Measurements from ENCODE around the gene MSANTD1. TPM values are rescaled to one million over a fixed set of nuclear protein-coding genes. Genes with fewer than 3 reads are reported as not detected.

MSANTD1 gene
- total and polyA plus RNA-seq, 4 donors: 0.33 to 3.5 (median 1.9) TPM; not detected in 1

DNA sequence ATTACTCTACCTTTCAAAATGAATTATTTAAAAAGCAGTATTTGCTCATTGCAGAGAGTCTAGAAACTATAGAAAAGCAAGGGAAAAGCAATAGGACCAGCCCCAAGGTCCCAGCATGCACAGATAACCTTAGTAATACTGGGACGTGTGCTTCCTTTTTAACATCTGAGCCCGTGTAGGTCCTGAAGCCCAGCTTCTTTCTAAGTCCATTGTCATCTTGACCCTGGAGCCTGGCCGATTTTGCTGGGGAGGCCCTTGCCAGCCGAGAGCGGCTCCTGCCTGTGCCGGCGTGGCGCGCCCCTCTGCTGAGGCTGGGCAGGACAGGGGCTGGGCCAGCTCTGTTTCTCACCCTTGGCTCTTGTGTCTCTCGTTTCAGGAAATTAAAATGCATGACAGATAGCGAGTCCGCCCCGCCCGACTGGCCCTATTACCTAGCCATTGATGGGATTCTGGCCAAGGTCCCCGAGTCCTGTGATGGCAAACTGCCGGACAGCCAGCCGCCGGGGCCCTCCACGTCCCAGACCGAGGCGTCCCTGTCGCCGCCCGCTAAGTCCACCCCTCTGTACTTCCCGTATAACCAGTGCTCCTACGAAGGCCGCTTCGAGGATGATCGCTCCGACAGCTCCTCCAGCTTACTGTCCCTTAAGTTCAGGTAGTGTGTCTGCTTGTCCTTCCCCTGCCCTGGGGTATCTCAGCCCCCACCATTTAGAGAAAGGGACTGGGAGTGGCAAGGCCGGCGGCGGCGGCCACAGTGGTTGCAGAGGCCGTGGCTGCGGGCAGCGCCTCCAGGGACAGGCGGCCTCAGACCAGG lies 4.1 kb downstream of the MSANTD1 start:
- DNase-seq: peak; percentile 34 to 75
- intact Hi-C loops (cut with DNase I): no loop called here

DNA sequence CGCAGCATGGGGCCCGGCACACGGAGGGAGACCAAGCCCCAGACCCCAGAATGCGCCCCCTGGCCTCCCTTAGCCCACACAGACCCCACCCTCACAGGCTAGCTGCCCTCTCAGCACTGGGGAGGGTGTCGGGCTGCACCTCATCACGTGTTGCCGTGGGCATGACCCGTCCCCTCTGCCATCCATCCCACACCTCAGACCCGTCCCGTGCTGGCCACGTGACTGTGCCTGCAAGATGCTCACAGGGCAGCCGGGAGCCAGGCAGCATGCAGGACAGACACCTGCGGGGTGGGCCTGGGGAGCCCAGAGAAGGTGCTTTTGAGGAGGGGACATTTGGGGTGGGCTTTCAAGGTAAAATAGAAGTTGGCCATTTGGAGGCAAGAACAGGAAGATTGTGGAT lies 4.8 kb downstream of the MSANTD1 start:
- no peaks in the 10 kb centered on the region for H3K4me1 ChIP-seq (ENCODE audit: control insufficient read depth in 1 of 2, insufficient read depth in 2 of 2, low read length in 2 of 2)
- H3K9me3 ChIP-seq (ENCODE audit: control insufficient read depth, low read length): no peaks in the 10 kb centered on the region
- DNase-seq: peak; percentile 24 to 48
- H3K4me3 ChIP-seq (ENCODE audit: low read length in 2 of 2): no peak overlapping the region
- ATAC-seq (ENCODE audit: low FRiP score): no peak
- WGBS, 2 donors: 89 to 90% methylated on average over 12 to 13 of the region's 13 CpGs
- H3K36me3 ChIP-seq (ENCODE audit: control insufficient read depth in 1 of 2, insufficient read depth in 2 of 2, low read length in 1 of 2): no peaks in the 10 kb centered on the region
- intact Hi-C loops (cut with DNase I): no loop called here
- H3K27ac ChIP-seq (ENCODE audit: low read depth in 1 of 2, low read length in 2 of 2): no peak overlapping the region
- no peaks in the 10 kb centered on the region for H3K27me3 ChIP-seq (ENCODE audit: control insufficient read depth in 1 of 2, insufficient read depth in 2 of 2, low read length in 1 of 2)

More for the DNA sequence above, 4.1 kb downstream of the MSANTD1 start:
- 93 to 94% methylated on average over 38 of the region's 38 CpGs for WGBS, 2 donors
- Histone ChIP-seq H3K4me1 (ENCODE audit: control insufficient read depth in 1 of 2, insufficient read depth in 2 of 2, low read length in 2 of 2) (no peaks in the 10 kb centered on the region), H3K9me3 (ENCODE audit: control insufficient read depth, low read length) (no peaks in the 10 kb centered on the region), H3K27ac (ENCODE audit: low read depth in 1 of 2, low read length in 2 of 2) (no peak overlapping the region), H3K4me3 (ENCODE audit: low read length in 2 of 2) (no peak overlapping the region), H3K36me3 (ENCODE audit: control insufficient read depth in 1 of 2, insufficient read depth in 2 of 2, low read length in 1 of 2) (no peaks in the 10 kb centered on the region), H3K27me3 (ENCODE audit: control insufficient read depth in 1 of 2, insufficient read depth in 2 of 2, low read length in 1 of 2) (no peaks in the 10 kb centered on the region)
- no peak for ATAC-seq (ENCODE audit: low FRiP score)

DNA sequence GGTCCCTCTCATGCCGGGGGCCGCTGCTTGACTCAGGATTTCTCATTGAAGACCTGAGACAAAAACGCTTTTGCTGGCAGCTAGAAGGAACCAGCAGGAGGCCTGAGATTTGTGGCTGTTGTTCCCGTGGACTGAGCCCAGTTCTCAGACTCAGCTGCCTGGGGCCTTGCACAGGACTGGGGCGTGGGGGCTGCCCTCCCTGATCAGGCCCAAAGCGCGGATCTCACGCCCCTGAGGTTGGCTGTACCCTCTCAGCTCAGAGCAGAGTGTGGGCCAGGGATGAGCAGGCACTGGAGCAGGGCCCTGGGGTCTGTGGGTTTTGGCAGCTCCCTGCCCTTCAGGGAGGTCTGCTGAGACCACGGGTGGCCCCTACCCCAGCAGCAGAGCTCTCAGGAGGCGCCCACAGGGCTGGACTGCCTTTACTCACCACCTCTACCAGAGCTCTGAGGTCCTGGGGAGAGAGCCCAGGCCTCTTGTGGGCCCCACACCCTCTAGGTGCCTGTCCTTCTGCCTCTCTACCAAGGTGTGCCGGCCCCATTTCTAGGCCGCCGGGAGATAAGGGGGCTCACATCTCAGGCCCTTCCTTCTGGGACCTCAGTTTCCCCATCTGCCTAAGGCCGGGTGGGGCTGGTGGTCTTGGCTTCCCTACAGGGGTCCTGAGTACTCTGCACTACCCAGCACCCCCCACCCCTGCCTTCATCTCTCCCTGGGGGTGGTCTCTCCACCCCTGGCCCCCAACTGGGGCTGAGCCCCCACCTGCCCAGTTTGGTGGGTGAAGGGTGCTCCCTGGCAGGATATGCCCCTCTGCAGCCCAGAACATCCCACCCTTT lies 5.6 kb downstream of the MSANTD1 start:
- WGBS, 2 donors: 93 to 95% methylated on average over 13 to 14 of the region's 14 CpGs
- no peak overlapping the region for H3K27ac ChIP-seq (ENCODE audit: low read depth in 1 of 2, low read length in 2 of 2)

DNA sequence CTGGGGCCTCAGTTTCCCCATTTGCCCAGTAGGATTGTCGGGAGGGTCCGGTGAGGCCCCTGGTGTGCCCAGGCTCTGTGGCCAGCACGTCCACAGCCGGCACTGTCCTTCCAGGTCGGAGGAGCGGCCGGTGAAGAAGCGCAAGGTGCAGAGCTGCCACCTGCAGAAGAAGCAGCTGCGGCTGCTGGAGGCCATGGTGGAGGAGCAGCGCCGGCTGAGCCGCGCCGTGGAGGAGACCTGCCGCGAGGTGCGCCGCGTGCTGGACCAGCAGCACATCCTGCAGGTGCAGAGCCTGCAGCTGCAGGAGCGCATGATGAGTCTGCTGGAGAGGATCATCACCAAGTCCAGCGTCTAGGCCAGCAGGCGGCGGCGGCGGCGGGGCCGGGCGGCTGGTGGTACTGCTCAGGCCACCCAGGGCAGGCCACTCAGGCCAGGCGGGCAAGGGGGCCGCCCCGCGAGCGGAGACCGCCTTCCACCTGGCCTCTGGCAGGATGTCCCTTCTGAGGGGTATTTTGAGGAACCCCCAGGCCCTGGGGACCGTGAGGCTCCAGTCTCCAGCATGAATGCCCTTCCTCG lies 6.7 kb downstream of the MSANTD1 start:
- intact Hi-C loops (cut with DNase I): no loop called here
- Histone ChIP-seq H3K4me1 (ENCODE audit: control insufficient read depth in 1 of 2, insufficient read depth in 2 of 2, low read length in 2 of 2) (no peaks in the 10 kb centered on the region), H3K4me3 (ENCODE audit: low read length in 2 of 2) (no peak overlapping the region), H3K9me3 (ENCODE audit: control insufficient read depth, low read length) (no peaks in the 10 kb centered on the region), H3K36me3 (ENCODE audit: control insufficient read depth in 1 of 2, insufficient read depth in 2 of 2, low read length in 1 of 2) (no peaks in the 10 kb centered on the region), H3K27me3 (ENCODE audit: control insufficient read depth in 1 of 2, insufficient read depth in 2 of 2, low read length in 1 of 2) (no peaks in the 10 kb centered on the region), H3K27ac (ENCODE audit: low read depth in 1 of 2, low read length in 2 of 2) (no peak overlapping the region)
- peak in 1 of 2 donors; percentile 74 for DNase-seq
- WGBS, 2 donors: 94 to 95% methylated on average over 36 of the region's 36 CpGs
- ATAC-seq (ENCODE audit: low FRiP score): no peak

More for the DNA sequence above, 5.6 kb downstream of the MSANTD1 start:
- Histone ChIP-seq H3K27me3 (ENCODE audit: control insufficient read depth in 1 of 2, insufficient read depth in 2 of 2, low read length in 1 of 2) (no peaks in the 10 kb centered on the region), H3K4me1 (ENCODE audit: control insufficient read depth in 1 of 2, insufficient read depth in 2 of 2, low read length in 2 of 2) (no peaks in the 10 kb centered on the region), H3K36me3 (ENCODE audit: control insufficient read depth in 1 of 2, insufficient read depth in 2 of 2, low read length in 1 of 2) (no peaks in the 10 kb centered on the region), H3K4me3 (ENCODE audit: low read length in 2 of 2) (no peak overlapping the region), H3K9me3 (ENCODE audit: control insufficient read depth, low read length) (no peaks in the 10 kb centered on the region)
- intact Hi-C loops (cut with DNase I): no loop called here
- ATAC-seq (ENCODE audit: low FRiP score) (no peak), DNase-seq (peak; percentile 30 to 55)

DNA sequence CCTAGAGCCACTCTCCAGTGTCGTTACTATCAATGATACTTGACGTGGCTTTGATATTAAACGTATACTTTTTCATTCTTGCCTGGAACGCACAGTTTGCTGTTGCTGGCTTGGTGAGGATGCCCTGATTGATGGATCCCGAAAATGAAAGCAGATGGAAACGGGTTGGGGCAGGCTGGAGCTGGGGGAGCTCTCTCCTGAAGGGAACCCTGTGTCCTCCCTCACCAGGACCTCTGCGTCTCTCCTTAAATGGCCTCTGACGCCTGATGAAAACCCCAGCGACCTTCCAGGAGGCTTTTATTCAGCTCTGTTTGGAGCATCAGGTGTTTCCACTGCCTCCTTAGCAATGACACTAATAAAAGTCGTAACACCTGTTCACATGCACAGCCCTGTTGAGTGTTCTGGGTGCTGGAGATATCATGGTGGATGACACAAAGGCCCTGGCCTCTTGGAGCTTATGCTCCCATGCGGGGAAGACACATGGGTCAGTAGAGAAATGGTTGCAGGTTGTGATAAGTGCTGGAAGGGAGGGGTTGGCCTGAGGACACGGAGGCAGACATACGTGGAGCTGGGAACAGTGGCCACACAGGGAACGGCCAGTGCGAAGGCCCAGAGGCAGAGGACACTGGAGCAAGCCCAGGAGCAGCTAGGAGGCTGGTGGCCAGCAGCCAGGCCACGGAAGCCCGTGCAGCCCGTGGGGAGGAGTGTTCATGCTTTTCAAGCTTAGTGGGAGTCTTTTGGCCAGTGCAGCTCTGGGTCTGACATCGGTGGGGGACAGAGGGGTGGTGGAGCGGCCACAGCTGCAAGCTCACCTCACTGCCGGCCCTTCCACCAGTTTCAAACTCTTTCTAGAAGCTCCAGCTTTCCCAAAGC lies 7.5 kb downstream of the MSANTD1 start:
- H3K27me3 ChIP-seq (ENCODE audit: control insufficient read depth in 1 of 2, insufficient read depth in 2 of 2, low read length in 1 of 2): no peaks in the 10 kb centered on the region
- ATAC-seq (ENCODE audit: low FRiP score): no peak
- H3K36me3 ChIP-seq (ENCODE audit: control insufficient read depth in 1 of 2, insufficient read depth in 2 of 2, low read length in 1 of 2): no peaks in the 10 kb centered on the region
- H3K4me3 ChIP-seq (ENCODE audit: low read length in 2 of 2): no peak overlapping the region
- WGBS, 2 donors: 89% methylated on average over 20 to 21 of the region's 21 CpGs
- H3K4me1 ChIP-seq (ENCODE audit: control insufficient read depth in 1 of 2, insufficient read depth in 2 of 2, low read length in 2 of 2): no peaks in the 10 kb centered on the region
- intact Hi-C loops (cut with DNase I): no loop called here
- no peaks in the 10 kb centered on the region for H3K9me3 ChIP-seq (ENCODE audit: control insufficient read depth, low read length)
- no peak overlapping the region for H3K27ac ChIP-seq (ENCODE audit: low read depth in 1 of 2, low read length in 2 of 2)
- DNase-seq: peak; percentile 32 to 63

DNA sequence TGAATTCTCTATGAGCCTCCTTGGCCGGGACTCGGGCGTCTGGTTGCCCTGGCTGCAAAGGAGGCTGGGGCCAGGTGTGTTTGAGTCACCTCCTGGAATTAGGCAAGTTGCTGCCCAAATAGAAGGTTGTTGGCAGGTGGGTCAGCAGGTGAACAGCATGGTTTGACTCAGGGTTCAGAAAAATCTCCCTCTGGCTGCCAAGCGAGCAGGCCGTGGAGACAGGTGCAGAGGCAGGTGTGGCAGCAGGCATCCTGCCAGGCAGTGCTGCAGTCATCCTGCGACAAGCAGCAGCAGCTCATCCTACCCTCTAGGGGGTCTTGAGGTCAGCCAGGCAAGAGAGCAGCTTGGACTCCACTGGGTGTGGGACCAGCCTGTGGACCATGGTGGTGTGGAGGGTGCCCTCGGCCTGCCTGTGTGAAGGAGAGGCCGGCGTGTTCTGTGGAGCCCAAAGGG lies 8.2 kb downstream of the MSANTD1 start:
- Histone ChIP-seq H3K4me3 (ENCODE audit: low read length in 2 of 2) (no peak overlapping the region), H3K4me1 (ENCODE audit: control insufficient read depth in 1 of 2, insufficient read depth in 2 of 2, low read length in 2 of 2) (no peaks in the 10 kb centered on the region), H3K36me3 (ENCODE audit: control insufficient read depth in 1 of 2, insufficient read depth in 2 of 2, low read length in 1 of 2) (no peaks in the 10 kb centered on the region), H3K27me3 (ENCODE audit: control insufficient read depth in 1 of 2, insufficient read depth in 2 of 2, low read length in 1 of 2) (no peaks in the 10 kb centered on the region), H3K27ac (ENCODE audit: low read depth in 1 of 2, low read length in 2 of 2) (no peak overlapping the region), H3K9me3 (ENCODE audit: control insufficient read depth, low read length) (no peaks in the 10 kb centered on the region)
- DNase-seq (peak in 1 of 2 donors; percentile 59), ATAC-seq (ENCODE audit: low FRiP score) (no peak)
- intact Hi-C loops (cut with DNase I): no loop called here
- 91 to 96% methylated on average over 9 of the region's 9 CpGs for WGBS, 2 donors

DNA sequence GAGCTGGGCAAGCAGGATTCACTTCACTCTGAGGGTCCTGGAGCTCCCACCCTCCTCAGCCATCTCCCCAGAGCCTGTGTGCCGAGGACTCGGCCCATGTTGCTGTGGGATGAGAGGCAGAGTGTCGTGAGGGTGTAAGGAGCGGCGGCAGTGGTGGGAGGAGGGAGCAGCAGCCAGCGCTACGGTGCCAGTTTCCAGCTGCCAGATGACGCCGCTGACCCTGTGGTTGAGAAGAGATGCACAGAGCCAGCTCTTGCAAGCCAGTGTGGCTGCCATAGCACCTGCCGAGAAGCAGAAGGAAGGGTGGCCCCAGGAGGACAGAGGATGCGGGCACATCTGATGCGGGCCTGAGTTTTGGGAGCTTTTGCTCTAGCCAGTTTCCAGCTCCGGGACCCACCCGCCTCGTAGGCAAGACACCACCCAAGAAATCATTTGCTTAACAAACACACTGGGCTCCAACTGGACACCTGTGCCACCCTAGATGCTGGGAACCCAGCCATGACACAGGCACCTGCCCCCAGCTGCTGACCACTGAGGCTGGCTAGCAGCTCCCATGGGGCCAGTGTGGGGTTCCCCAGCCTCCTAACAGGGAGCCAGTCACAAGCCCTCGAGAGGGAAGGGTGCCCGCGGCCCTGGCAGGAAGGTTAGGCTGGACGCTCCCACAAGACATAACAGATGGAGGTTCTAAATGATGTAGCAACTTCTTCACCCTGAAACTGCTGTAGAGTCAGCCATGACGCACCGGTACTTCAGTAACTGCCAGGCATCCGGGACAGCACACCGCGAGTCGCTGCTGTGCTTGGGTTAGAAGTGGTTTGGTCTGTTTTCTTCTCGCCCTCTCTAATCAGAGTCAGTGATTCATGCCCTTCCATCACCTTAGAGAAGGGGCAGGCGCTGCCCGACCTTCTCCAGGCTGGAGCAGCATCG lies 8.9 kb downstream of the MSANTD1 start:
- WGBS, 2 donors: 87 to 91% methylated on average over 29 of the region's 29 CpGs
- Histone ChIP-seq H3K4me3 (ENCODE audit: low read length in 2 of 2) (no peak overlapping the region), H3K4me1 (ENCODE audit: control insufficient read depth in 1 of 2, insufficient read depth in 2 of 2, low read length in 2 of 2) (no peaks in the 10 kb centered on the region)

More for the DNA sequence above, 8.9 kb downstream of the MSANTD1 start:
- Histone ChIP-seq H3K9me3 (ENCODE audit: control insufficient read depth, low read length) (no peaks in the 10 kb centered on the region), H3K27ac (ENCODE audit: low read depth in 1 of 2, low read length in 2 of 2) (no peak overlapping the region), H3K27me3 (ENCODE audit: control insufficient read depth in 1 of 2, insufficient read depth in 2 of 2, low read length in 1 of 2) (no peaks in the 10 kb centered on the region), H3K36me3 (ENCODE audit: control insufficient read depth in 1 of 2, insufficient read depth in 2 of 2, low read length in 1 of 2) (no peaks in the 10 kb centered on the region)
- intact Hi-C loops (cut with DNase I): no loop called here
- no peak for ATAC-seq (ENCODE audit: low FRiP score)
- peak; percentile 33 to 60 for DNase-seq
